HL-60/S4 treated with phorbol 12-myristate 13-acetate at 8.2 ng/mL for 4 days and 3 days (cell line): ENCODE data around the gene KIAA0930.
"Not testable (repeated sequence)": the region's sequence is repeated elsewhere in the genome, so short reads cannot be mapped to it uniquely, and the experiment has no call there.

Experiments used
- in situ Hi-C: fragments of 300-500 bp; cut with MboI; formaldehyde crosslinking; loops from 2 replicates; pipeline ENCODE4 v1.15.0; 2022; ENCODE audit warnings: low sequenced_read_pairs

The KIAA0930 gene

DNA sequence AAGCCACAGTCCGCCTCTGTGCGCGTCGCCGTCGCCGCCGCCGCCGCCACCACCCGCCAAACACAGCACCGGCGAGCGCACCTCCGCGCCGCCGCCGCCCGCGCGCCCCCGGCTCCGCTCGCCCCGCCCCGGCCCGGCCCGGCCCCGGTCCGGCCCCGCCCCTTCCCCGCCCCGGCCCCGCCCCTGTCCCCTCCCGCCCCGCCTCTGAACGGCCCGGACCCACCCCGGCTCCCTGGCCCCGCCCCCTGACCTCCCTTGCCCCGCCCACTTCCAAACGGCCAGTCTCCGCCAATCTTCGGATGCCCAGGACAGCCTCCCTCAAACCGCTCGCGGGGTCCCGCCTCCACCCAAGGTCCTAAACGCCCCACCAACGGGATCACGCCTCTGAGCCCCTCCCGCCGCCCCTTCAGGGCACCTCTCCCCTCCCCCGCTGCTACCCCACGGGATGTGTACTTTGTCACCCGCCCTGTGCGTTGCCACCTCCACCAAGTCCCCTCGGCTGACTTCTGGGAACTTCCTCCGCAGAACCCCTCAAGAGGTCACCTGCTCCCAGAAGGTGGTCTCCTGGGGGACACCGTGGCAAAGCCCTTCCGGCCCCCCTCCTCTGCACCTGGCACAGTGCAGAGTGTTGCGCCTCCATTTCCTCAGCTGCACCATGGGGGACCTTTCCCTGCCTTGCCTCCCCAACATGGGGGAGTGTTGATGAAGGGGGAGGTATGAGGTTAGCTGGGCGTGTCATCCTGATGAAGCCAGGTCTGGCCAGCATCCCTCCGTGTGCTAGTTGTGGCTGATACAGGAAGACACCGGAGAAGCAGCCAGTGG is at the start of gene KIAA0930:
Gene KIAA0930, minus strand, starts transcription at position 85 of the 822 bp plus-strand sequence. CDS start 191 bp downstream, outside the sequence.
- in situ Hi-C loops, result no loop called here

DNA sequence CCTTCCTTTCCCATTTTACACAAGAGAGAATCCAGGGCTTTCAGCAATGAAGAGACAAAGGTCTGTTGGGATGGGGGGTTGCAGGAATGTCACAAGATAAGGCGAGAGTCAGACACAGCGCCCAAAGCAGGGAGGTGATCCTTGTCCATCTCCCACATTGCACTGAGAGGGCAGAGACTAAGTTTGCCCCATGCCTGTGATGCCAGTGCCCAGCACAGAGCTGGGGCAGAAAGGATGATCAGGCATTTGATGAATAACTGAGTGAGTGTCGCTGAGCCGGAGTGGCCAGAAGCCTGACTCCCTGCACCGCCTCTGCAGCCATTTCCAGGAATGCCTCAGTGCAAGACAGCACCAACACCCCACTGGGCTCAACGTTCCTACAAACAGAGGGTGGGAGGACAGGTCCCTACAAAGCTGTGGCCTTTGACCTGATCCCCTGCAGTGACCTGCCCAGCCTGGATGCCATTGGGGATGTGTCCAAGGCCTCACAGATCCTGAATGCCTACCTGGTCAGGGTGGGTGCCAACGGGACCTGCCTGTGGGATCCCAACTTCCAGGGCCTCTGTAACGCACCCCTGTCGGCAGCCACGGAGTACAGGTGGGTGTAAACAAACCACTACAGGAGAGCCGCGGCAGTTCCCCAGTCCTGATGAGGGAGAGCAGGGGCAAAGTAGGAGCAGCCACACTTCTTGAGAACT is 46.3 kb upstream of the KIAA0930 start:
- in situ Hi-C loops, result no loop called here

- in situ Hi-C loops, result no loop called here
Observed at GRCh38 chr22:45285263-45286058, 44.8 kb upstream of the KIAA0930 start.

DNA sequence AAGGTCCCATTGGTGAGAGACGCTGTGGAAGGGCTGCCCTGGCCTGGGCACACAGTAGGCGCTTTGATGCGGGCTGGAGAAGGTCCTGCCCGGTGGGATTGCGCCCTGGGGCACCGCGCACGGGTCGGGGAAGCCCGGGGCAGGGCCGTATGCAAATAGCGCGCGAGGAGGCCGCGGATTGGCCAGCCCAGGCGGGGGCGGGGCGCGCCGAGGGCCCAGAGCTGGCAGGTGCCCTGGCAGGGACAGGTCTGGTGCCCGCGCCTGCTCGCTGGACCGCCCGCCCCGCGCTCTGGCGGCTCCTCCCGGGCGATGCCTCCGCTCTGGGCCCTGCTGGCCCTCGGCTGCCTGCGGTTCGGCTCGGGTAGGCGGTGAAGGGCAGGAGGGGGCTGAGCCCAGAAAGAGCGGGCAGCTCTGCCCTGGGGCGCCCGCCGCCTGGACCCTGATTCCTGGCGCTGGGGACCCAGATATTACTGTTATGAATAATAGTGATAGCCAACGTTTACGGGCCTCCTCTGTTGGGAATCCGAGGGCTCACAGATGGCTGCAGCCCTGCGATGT is 44.1 kb upstream of the KIAA0930 start, which contains the start of gene UPK3A:
Gene UPK3A, plus strand, starts transcription at position 245 of the 558 bp plus-strand sequence. Its CDS starts 65 bp downstream, at position 310.
- in situ Hi-C loops, result no loop called here

DNA sequence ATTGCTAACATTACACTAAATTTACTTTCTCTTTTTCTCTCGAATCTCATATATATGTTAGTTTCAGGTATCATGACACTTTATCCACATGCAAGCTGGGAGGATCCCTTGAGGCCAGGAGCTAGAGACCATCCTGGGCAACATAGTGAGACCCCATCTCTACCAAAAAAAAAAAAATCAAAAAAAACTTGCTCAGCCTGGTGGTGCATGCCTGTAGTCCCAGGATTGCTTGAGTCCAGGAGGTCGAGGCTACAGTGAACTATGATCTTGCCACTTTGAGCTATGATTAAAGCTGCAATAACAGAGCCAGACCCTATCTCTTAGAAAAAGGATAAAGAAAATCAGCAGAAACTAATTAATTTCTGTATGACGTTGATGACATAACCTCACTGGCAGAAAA is 40.3 kb upstream of the KIAA0930 start:
- in situ Hi-C loops, result no loop called here

- in situ Hi-C loops, result no loop called here
Observed at GRCh38 chr22:45280587-45280980, 39.9 kb upstream of the KIAA0930 start.

GRCh38 chr22:45278125-45278524 is 37.4 kb upstream of the KIAA0930 start:
- in situ Hi-C loops, result no loop called here

DNA sequence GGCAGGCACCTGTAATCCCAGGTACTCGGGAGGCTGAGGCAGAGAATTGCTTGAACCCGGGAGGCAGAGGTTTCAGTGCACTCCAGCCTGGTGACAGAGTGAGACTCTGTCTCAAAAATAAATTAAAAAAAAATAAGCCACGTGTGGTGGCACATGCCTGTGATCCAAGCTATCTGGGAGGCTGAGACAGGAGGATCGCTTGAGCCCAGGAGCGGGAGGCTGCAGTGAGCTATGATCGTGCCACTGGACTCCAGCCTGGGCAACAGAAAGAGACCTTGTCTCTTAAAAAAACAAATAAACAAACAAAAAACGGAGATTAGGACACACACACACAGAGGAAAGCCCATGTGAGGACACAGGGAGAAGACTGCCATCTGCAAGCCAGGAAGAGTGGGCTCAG is 37.0 kb upstream of the KIAA0930 start:
- in situ Hi-C loops, result not testable (repeated sequence)

DNA sequence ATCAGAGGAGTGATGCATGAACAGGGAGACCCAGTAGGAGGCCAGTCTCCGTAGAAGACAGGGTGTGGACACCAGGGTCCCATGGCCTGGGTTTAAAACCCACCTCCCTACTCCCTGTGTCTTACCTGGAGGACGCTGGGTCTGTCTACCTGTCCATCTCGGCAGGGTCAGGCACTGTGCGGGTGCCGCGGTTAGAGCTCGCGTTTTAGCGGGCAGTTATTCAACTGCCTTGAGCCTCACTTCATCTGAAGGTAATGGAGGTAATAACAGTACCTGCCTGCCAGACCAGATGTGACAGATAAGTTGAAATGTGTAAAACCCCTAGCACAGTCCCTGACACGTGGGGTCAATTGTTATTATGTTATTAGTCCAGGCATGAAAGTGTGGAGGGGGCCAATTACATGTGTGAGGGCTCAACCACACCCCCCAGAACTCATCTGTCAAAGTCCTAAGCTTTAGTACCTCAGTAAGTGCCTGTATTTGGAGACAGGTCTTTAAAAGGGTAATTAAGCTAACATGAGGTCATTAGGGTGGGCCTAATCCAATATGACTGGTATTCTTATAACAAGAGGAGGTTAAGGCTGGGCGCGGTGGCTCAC is 35.9 kb upstream of the KIAA0930 start:
- in situ Hi-C loops, result no loop called here

DNA sequence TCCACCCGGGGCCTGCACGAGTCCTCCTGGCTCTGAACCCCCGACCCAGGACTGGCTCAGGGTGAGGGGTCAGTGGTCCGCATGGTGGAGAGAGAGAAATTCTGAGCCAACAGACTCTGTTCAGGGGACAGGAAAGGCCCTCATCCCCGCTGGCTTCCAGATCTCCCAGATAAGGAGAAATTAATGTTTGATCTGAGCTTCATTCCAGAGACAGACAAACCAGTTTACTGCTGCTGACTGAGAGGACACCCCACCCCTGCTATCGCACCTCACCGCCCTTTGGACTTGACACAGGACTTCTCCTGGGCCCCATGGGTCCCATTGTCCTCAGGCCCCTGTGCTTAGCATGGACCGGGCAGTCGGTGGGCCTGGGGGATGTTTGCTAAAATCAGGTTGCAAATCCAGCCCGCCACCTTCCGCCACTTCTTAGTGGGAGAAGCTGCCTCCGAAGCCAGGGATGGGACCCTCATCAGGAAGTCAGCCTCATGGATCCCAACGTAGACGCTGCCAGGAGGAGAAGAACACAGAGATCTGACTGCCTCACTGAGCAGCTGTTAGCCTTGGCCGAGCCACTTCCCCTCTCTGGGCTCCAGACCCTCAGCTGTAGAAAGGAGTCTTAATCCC is 32.9 kb upstream of the KIAA0930 start:
- in situ Hi-C loops, result no loop called here

DNA sequence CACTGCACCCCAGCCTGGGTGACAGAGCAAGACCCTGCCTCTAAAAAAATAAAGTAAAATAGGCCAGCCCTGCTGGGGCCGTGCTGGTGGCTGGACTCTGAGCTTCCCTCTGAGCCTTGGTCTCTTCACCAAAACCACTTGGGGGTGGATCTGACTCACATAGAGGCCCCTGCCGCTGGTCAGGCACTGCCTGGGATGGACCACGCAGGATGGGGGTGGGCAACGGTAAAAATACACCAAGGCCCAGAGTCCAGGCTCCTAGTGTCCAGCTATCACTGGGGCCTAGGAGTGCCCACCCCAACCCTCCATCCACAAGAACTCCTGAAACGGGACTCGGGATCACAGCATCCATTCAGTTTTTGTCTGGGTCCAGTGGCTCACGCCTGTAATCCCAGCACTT is 31.8 kb upstream of the KIAA0930 start:
- in situ Hi-C loops, result no loop called here

DNA sequence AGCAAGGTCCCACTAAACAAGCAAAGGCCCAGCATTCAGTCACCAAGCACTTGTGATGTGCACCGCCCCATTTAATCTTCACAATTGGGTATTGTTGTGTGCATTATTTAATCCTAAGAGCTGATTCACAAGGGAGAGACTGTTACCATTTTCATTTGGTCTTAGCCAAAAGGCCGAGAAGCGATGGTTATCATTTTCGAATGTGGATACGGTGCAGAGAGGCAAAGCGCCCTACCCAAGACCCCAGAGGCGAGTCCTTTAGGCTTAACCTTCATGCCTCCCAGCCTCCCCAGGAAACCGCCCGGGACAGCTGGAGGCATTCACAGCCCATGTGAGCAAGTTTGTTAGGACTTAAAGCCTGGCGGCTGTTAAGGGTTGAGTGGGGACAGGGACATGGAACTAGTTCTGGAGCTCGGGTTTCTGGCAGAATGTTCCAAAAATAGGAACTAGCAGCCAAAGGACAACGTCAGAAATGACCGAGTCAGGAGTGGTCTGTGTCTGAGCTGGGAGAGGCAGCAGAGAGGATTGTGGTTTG is 31.0 kb upstream of the KIAA0930 start:
- in situ Hi-C loops, result no loop called here

DNA sequence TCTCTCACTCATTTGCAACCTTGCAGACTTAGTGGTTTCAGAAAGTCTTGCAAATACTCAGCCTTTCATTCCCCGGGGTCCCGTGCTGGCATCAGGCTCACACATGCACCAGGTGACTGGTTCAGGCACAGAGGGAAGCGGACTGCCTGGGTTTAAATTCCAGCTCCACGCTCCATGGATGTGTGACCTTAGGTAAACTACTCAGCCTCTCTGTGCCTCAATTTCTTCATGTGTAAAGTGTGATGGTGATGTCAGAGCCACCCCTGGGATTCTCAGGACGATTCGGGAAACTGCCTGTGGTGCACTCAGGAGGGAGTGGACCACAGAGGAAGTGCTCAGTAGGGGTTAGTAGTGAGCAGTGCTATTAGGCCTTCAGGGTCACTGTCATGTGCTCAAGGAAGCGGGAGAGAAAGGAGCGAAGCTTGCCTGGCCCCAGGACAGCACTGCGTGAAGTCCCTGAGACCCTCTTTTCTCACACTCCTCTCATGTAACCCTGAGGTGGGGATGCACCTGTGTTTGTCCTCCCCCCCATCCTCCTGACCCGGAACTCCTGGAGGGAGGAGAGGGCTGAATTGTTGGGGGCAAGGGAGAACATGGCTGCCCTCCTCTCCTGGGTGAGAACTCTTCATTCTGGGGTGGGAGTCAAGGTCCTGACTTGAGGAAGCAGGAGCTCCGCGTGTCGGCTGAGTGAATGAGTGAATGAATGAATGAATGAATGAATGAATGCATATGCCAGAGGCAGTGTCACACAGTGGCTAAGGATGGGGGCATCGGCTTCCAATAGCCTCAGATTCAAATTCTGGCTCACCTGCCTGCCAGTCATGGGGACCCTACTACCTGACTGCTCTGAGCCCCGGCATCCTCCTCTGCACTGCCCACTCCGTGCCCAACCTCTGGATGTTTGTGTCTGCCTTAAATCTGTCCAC is 29.7 kb upstream of the KIAA0930 start:
- in situ Hi-C loops, result no loop called here

GRCh38 chr22:45268958-45269844 is 28.5 kb upstream of the KIAA0930 start:
- in situ Hi-C loops, result loop anchor here (10.0 kb wide), 1 partner anchor 156 kb away; no protein-coding TSS in a partner anchor

DNA sequence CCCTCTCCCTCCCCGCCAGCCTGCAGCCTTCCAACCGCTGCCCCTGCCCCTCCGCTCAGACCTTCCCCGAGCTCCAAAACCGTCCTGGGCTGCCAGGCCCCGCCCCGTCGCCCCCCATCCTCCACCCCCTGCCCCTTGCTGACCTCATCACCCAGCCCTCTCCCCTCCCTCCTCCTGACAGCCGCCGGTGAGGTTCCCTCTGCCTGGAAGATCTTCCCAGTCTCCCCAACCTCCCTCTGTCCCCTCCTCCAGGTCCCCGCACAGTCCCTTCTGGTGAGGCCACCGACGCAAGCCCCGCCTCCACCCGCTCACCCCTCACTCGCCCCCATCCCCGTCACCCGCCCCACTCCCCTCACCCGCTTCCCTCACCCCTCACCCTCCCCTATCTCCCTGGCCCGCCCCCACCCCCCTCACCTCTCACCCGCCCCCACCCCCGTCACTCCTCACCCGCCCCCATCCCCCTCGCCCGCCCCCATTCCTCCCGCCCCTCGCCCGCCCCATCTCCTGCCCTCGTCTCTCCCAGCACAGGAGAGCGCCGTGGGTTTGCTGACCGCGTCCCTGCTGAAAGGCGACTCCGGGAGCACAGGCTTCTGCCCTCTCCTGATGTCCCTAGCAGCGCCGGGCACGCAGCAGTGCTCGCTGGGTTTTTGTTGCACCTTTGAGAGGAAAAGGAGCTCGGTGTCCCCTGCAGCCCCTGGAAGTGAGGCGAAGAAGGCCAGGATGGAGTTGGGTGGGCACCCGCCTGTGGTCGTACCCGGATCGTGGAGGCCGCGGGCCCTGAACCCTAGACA is 27.7 kb upstream of the KIAA0930 start:
- in situ Hi-C loops, result loop anchor here (10.0 kb wide), 1 partner anchor 156 kb away; no protein-coding TSS in a partner anchor

DNA sequence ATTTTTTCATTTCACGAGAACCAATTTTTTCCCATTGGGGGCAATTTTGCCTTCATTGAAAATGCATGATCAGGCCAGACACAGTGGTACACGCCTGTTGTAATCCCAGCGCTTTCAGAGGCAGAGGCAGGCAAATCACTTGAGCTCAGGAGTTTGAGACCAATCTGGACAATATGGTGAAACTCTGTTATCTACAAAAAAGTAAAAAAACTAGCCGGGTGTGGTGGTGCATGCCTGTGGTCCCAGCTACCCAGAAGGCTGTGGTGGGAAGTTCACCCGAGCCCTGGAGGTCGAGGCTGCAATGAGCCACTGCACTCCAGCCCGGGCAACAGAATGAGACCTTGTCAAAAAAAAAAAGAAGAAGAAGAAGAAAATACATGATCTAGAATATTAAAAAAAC is 24.8 kb upstream of the KIAA0930 start:
- in situ Hi-C loops, result loop anchor here (10.0 kb wide), 1 partner anchor 159 kb away; no protein-coding TSS in a partner anchor
